CD4-positive, alpha-beta T cell treated with Interleukin-2 at 100 ng/mL for 4 hours (primary cell): ENCODE results near the gene GMIP.
A peak's percentile ranks its signal among the peaks of the same experiment; 100 is the strongest.
"Not testable (repeated sequence)": the region's sequence is repeated elsewhere in the genome, so short reads cannot be mapped to it uniquely, and the experiment has no call there.

Source experiments
- DNase-seq: peaks from one replicate; pipeline ENCODE4 v3.0.0-alpha.2; 2020; ENCODE audit warnings: low spot score

The GMIP gene, protein sequence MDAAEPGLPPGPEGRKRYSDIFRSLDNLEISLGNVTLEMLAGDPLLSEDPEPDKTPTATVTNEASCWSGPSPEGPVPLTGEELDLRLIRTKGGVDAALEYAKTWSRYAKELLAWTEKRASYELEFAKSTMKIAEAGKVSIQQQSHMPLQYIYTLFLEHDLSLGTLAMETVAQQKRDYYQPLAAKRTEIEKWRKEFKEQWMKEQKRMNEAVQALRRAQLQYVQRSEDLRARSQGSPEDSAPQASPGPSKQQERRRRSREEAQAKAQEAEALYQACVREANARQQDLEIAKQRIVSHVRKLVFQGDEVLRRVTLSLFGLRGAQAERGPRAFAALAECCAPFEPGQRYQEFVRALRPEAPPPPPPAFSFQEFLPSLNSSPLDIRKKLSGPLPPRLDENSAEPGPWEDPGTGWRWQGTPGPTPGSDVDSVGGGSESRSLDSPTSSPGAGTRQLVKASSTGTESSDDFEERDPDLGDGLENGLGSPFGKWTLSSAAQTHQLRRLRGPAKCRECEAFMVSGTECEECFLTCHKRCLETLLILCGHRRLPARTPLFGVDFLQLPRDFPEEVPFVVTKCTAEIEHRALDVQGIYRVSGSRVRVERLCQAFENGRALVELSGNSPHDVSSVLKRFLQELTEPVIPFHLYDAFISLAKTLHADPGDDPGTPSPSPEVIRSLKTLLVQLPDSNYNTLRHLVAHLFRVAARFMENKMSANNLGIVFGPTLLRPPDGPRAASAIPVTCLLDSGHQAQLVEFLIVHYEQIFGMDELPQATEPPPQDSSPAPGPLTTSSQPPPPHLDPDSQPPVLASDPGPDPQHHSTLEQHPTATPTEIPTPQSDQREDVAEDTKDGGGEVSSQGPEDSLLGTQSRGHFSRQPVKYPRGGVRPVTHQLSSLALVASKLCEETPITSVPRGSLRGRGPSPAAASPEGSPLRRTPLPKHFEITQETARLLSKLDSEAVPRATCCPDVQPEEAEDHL

DNA sequence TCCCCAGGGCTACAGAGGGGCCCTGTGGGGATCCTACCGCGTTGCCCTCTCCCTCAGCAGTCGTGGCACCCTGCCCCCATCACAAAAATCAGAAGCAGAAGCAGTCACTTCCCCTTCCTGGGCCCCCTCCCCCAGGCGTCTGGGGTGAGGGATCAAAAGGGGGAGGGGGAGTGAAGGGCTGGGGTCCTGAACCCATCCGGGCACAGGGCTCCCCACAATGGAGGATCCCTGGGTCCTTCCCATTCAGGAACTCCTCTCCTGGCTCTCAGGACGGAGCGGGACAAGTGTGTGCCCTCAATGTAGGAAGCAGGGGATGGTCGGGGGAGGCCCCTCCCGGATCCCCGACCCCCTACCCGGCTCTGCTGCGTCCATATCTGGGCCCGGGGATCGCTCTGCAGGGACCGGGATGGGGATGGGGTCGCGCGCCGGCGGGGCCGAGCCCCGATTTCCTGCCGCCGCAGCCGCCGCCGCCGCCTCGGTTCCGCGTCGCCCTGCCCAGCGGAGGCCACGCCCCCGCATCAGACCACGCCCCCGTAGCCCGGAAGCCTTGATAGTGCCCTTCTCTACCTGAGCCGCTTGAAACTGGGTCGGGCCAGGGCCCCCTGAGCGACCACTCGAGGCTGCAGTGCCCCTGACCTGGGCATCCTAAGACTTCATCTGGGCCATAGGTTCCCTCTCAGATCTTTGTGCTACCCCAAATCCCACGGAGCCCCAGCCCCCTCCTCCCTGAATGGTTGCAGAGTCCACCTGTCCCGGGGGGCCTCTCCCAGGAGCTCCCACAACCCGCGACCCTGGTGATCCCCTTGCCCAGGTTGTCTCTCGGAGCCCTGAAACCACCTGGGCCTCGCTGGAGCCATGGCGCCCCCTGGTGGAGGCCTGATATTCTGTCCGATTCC, at the start of gene GMIP:
GMIP (minus strand) TSS at position 500 of the 896 bp plus-strand sequence; CDS start at position 372, 128 bp downstream.
- DNase-seq, result peak; percentile 89

DNA sequence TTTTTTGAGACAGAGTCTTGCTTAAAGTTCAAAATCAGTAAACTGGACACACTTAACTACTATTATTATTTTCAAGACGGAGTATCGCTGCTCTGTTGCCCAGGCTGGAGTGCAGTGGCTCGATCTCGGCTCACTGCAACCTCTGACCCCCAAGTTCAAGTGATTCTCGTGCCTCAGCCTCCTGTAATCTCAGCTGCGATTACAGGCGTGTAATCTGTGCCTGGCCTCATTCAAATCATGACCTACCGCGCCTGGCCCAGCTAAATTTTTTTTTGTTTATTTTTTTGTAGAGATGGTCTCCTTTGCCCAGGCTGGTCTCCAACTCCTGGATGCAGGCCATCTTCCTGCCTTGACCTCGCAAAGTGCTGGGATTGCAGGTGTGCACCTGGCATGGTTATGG, 48.2 kb upstream of the GMIP start:
- no peak for DNase-seq

DNA sequence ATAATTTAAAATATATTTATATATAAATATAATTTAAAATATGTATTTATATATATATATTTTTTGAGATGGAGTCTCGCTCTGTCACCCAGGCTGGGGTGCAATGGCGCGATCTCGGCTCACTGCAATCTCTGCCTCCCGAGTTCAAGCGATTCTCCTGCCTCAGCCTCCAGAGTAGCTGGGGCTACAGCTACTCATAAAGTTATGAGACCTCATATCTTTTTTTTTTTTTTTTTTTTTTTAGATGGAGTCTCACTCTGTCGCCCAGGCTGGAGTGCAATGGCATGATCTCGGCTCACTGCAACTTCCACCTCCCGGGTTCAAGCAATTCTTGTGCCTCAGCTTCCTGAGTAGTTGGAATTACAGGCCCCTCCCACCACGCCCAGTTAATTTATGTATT, 45.6 kb upstream of the GMIP start:
- DNase-seq, result not testable (repeated sequence)

DNA sequence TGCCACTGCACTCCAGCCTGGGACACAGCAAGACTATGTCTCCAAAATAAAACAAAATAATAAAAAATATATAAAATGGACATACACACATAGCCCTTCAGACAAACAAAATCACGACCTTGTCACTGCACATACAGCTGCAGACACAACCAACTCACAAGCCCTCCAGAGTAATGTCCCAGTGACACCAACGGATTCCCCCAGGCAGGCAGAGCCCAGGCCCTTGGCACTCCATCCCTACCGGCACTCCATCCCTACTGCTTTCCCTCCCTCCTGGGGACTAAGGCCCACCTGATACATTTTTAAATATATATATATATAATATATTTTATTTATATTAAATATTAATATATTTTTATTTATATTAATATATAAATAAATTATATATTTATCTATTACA, 43.6 kb upstream of the GMIP start:
- no peak for DNase-seq

DNA sequence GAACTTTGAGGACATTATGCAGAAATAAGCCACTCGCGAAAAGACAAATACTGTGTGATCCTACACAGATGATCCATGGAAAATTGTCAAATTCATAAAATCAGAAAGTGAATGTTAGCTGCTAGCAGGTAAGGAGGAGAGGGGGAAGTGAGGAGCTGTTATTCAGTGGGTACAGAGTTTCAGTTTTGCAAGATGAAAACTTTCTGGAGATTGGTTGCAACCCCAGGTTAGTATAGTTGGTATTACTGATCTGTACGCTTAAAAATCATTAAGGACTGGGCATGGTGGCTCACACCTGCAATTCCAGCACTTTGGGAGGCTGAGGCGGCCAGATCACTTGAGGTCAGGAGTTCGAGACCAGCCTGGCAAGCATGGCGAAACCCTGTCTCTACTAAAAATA, 43.1 kb upstream of the GMIP start:
- no peak for DNase-seq

DNA sequence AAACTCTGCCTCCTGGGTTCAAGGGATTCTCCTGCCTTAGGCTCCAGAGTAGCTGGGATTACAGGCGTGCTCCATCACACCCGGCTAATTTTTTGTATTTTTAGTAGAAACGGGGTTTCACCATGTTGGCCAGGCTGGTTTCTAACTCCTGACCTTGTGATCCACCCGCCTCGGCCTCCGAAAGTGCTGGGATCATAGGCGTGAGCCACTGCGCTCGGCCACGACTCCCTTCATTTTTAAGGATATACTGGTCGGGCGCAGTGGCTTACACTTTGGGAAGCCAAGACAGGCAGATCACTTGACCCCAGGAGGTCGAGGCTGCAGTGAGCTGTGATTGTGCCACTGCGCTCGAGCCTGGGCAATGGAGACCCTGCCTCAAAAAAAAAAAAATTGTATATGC, 42.7 kb upstream of the GMIP start:
- DNase-seq, result not testable (repeated sequence)

DNA sequence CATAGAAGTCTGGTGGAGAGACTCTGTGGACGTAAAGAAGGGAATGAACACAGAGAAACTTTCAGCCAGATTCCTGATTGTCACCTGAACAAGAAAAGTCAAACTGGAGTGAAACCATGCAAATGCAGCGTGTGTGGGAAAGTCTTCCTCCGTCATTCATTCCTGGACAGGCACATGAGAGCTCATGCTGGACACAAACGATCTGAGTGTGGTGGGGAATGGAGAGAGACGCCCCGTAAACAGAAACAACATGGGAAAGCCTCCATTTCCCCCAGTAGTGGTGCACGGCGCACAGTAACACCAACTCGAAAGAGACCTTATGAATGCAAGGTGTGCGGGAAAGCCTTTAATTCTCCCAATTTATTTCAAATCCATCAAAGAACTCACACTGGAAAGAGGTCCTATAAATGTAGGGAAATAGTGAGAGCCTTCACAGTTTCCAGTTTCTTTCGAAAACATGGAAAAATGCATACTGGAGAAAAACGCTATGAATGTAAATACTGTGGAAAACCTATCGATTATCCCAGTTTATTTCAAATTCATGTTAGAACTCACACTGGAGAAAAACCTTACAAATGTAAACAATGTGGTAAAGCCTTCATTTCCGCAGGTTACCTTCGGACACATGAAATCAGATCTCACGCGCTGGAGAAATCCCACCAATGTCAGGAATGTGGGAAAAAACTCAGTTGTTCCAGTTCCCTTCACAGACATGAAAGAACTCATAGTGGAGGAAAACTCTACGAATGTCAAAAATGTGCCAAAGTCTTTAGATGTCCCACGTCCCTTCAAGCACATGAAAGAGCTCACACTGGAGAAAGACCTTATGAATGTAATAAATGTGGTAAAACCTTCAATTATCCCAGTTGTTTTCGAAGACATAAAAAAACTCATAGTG, 36.0 kb upstream of the GMIP start:
- DNase-seq, result no peak

DNA sequence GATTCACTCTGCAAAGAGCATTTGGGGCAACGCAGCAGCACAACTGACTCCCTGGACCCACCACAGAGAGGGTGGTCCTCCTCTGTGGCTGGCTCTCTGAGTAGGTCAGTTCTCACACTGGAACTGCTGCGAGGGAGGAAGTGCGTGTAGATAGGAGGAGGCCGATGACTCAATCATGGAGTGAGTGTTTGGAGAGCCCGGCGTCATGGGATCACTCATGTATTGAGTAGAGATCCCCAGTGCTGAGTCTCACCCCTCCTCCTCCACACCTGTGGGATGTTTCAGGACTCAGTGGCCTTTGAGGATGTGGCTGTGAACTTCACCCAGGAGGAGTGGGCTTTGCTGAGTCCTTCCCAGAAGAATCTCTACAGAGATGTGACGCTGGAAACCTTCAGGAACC, 34.1 kb upstream of the GMIP start:
- DNase-seq, result no peak

DNA sequence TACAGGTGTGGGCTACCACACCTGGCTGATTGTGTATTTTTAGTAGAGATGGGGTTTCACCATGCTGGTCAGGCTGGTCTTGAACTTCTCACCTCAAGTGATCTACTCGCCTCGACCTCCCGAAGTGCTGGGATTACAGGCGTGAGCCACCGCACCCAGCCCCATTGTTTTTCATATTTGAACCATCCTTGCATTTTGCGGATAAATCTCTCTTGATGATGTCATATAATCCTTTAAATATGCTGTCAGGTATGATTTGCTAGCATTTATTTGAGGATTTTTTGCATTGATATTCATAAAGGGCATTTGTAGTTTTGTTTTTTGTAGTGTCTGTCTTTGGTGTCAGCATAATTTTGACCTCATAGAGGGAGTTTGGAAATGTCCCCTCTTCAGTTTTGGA, 30.9 kb upstream of the GMIP start:
- DNase-seq, result no peak

DNA sequence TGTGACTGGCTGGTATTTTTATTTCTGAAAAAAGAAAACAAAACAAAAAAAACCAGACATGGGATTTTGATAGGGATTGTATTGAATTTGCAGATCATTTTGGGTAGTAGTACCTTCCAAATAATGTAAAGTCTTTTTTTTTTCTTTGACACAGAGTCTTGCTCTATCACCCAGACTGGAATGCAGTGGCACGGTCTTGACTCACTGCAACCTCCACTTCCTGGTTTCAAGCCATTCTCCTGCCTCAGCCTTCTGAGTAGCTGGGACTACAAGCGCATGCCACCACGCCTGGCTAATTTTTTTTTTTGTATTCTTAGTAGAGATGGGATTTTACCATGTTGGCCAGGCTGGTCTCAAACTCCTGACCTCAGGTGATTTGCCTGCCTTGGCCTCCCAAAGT, 29.4 kb upstream of the GMIP start:
- DNase-seq, result no peak

DNA sequence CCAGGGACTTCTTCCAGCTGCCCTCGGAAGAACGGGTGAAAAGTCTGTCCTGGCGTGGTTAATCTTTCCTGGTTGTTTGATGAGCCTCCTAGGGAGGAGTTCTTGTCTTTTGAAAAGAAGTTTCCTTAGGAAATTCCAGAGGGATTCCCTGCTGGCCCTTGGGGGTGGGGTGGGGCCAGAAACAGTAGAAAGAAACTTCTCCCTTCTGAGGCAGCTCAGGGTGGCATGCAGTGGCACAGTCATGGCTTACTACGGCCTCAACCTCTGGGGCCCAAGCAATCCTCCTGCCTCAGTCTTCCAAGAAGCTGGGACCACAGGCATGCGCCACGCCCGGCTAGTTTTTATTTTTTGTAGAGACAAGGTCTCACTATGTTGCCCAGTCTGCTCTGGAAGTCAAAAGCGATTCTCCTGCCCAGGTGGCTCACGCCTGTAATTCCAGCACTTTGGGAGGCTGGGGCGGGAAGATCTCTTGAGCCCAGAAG, 26.7 kb upstream of the GMIP start:
- DNase-seq, result peak; percentile 23

DNA sequence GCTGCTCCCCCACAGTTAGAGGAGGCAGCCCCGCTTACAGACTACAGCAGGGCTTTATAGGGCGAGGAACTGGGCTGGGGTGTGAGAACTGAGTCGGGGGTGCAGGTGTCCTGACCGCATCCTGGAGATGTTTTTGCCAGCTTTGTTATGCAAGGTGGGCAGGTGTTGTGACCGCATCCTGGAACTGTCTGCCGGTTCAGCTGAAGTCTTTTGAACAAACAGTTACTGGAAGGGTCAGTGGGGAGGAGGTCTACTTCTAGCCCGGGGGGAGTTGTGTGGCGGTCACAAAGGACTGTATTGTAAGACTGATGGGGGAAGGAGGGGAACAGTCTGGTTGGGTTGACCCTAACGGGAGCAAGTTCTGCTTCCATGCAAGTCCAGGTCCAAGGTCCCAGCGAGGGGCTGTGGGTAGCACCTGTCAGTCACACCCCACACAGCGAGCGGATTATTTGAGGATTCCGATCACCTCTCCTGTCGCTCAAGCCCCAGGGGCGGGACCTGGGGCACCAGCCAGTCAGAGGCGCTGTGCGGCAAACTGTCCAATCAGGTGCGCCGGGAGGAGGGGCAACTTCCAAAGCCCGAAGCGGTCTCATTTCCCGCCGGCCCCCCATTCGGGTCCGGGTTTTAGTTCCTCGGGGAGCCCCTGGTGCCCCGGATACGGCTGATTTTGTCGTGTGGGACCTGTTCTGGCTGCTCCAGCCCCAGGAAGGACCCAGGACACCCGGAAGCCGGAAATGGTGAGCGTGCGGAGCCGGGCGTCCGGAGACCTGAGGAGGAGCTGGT, 25.0 kb upstream of the GMIP start, which contains the start of gene ZNF101:
ZNF101 (plus strand) TSS at position 610 of the 783 bp plus-strand sequence; CDS start at position 735, 125 bp downstream.
- DNase-seq, result peak; percentile 95

DNA sequence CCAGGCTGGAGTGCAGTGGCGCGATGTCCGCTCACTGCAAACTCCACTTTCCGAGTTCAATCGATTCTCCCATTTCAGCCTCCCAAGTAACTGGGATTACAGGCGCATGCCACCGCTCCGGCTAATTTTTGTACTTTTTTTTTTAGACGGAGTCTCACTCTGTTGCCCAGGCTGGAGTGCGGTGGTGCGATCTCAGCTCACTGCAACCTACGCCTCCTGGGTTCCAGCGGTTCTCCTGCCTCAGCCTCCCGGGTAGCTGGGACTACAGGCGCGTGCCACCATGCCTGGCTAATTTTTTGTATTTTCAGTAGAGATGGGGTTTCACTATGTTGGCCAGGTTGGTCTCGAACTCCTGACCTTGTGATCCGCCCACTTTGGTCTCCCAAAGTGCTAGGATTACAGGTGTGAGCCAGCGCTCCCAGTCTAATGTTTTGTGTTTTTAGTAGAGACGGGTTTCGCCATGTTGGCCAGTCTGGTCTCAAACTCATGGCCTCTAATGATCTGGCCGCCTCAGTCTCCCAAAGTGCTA, 22.0 kb upstream of the GMIP start:
- not testable (repeated sequence) for DNase-seq

DNA sequence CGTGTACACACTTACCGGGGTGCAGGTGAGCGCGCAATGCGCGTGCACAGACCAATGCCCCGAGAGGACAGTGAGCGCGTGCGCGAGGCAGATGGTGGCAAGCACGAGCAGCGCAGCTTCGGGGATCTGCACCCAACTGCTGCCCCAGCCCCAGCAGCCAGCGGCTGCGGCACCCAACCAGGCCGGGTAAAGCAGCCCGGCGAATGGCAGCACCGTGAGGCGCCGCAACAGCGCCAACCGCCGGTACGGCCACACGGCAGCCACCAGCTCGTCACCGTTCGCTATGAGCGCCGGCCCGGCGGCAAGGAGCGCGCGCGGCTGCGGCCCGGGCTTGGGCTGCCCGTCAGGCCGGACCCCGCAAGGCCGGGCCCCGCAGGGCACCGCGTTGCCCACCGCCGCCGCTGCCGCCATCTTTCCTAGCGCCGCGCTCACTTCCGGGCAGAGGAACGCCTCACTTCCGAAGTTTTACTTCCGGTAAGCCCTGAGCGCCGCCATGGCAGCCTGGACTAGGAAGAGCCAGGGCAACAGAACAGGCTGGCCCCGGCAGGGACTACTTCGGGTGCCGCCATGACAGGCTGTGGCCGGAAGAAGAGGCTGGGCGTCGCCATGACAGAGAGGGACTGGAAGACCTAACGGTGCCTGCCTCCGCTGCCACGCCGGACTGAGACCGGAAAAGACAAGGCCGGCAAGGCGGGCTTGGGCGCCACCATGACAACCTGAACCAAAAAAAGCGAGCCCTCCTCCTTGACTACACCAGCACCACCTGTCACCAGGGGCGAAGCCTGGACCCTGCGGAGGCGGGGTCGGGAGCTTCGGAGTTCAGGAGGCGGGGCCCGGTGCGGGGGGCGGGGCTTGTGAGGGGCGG, 20.0 kb upstream of the GMIP start, which contains the start of gene ATP13A1:
ATP13A1 (minus strand) TSS at position 421 of the 865 bp plus-strand sequence; CDS start at position 411, 10 bp downstream.
- DNase-seq, result peak; percentile 98

DNA sequence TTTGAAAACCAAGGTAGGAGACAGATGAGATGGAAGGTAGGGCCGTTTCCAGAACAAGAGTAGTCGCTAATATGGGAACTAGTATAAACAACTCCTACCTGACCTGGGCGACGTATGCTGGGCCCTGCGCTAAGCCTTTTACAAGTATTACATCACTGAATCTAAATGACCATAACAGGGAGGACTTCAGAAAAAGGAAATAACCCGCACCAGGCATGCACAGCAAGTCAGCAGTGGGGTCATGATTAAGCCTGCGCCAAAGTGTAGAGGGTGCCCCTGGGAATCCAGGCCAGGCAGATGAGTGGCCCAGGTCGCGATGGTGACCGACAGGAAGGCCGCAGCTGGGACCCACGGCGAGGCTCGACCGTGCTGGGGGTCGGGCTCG, 19.4 kb upstream of the GMIP start:
- DNase-seq, result peak; percentile 2

DNA sequence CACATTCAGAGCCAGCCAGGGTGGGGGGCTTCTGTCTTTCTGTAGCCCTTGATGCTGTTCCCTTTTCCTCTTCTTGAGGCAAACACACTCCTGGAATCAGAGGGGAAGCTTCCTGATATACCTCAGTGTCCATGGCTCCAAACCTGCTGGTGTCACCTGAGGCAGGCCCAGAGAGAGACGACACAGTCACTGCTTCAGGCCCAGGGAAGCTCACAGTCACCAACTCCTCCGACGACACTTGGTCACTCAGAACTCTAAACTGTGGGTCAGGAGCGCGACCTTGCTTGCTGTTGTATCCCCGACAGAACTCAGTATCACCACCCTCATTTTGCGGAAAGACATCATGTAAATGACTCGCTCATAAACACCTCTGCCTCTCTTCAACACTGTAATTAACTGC, 18.9 kb upstream of the GMIP start:
- no peak for DNase-seq

DNA sequence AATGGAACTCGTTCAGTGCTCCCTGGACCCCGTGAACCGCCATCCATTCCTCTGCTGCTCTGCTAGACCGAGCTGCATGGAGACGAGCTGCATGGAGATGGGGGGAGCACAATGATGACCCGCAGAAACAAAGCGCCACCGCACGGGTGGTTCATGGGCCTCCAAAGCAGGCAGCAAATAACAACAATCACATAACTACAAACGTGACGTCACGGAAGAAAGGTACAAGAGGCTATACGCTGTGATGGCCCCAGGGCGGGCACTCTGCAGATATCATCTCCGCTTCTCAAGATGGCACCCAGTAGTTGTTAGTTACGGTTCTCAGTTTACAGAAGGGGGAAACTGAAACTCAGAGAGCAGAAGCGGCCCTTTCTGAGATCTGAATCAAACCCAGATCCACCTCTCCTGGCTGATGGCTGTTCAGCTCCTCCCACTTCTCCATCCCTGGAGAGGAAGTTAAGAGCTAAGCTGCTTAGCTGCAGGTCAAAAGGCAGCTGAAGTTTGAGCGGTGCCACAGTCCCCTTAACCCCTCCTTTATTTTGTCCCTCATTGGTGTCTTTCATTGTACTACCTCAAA, 18.3 kb upstream of the GMIP start:
- peak; percentile 50 for DNase-seq

DNA sequence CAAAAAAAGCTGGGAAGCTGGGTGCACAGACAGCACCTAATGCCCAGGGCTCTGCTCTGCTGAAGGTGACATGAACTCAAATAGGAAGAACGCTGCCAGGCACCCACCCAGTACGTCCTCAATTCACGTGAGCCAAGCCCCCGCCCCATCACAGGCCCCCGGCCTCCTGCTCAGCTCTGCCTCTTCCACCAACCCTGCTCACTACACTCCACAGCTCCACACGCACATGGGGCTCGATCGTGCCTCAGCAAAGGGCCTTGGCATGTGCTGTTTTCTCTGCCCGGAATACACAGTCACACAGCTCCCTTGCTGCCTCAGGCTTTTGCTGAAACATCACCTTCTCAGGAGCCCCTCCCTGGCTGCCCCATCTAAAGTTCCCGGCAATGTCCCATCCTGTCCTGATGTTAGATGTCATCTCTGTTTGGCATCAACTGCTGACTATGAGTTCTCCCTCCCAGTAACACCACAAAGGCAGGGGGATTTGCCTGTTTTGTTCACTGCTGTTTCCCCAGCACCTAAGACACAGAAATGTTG, 17.8 kb upstream of the GMIP start:
- no peak for DNase-seq
